ENCODE results near the gene LRRTM4. TPM values are rescaled to one million over a fixed set of nuclear protein-coding genes. Genes with fewer than 3 reads are reported as not detected.

Gene LRRTM4
- total RNA-seq, 1 experiment from 2014 or later: 0.23 TPM

DNA sequence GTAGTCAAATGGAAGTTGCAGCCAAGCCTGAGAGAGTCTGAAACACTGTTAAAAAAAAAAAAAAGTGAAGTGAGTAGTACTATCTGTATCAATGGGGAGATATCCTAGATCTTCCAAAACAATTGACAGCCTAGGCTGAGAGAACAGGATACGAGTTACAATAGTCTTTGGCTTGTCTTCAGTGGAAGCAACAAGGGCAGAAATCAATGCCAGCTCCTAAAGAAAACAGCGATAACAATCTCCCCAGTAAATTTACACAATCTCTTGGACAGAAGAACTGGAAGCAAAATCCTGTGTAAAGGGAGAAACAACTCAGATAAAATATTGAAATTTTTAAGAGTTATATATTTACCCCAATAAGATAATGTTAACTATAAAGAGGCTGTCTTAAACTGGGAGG is 508.7 kb downstream of the LRRTM4 start:
- H3K4me1 ChIP-seq (ENCODE audit: control insufficient read depth, insufficient read depth, low read length): no peaks in the 10 kb centered on the region
- no peak for ATAC-seq
- no peaks in the 10 kb centered on the region for H3K36me3 ChIP-seq (ENCODE audit: control insufficient read depth, insufficient read depth, low read length)
- TF ChIP-seq REST (IDR thresholded peaks at IDR 0.05; ENCODE audit: insufficient read depth in 1 of 2, low read depth in 2 of 2, low read length in 1 of 2): no peak
- TF ChIP-seq, protein P1, sequence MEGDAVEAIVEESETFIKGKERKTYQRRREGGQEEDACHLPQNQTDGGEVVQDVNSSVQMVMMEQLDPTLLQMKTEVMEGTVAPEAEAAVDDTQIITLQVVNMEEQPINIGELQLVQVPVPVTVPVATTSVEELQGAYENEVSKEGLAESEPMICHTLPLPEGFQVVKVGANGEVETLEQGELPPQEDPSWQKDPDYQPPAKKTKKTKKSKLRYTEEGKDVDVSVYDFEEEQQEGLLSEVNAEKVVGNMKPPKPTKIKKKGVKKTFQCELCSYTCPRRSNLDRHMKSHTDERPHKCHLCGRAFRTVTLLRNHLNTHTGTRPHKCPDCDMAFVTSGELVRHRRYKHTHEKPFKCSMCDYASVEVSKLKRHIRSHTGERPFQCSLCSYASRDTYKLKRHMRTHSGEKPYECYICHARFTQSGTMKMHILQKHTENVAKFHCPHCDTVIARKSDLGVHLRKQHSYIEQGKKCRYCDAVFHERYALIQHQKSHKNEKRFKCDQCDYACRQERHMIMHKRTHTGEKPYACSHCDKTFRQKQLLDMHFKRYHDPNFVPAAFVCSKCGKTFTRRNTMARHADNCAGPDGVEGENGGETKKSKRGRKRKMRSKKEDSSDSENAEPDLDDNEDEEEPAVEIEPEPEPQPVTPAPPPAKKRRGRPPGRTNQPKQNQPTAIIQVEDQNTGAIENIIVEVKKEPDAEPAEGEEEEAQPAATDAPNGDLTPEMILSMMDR (IDR thresholded peaks at IDR 0.05): no peak
- TF ChIP-seq SIN3A (IDR thresholded peaks at IDR 0.05; ENCODE audit: borderline replicate concordance, insufficient read depth, low read depth, low read length): no peak
- no peak for TF ChIP-seq POLR2AphosphoS5 (IDR thresholded peaks at IDR 0.05; ENCODE audit: low read depth, low read length)
- TF ChIP-seq TCF7L2 (IDR thresholded peaks at IDR 0.05; ENCODE audit: low read depth, low read length): no peak
- DNase-seq (ENCODE audit: low read depth, low spot score): no peak
- ChIA-PET POLR2A (no interaction called here), CTCF (no interaction called here)
- H3K4me3 ChIP-seq (ENCODE audit: low read depth in 2 of 2, low read length in 2 of 2): no peak overlapping the region
- intact Hi-C loops (cut with micrococcal nuclease; ENCODE audit: unreplicated experiment): no loop called here
- no peaks in the 10 kb centered on the region for H3K9me3 ChIP-seq (ENCODE audit: control insufficient read depth, insufficient read depth, low read depth, low read length)
- in situ Hi-C loops (cut with HindIII; ENCODE audit: low pct_unique_long_range_greater_than_20kb, low sequenced_read_pairs): no loop called here
- H3K27me3 ChIP-seq (ENCODE audit: control insufficient read depth, insufficient read depth, low read length): no peaks in the 10 kb centered on the region
- H3K27ac ChIP-seq (ENCODE audit: low read length): no peak overlapping the region
- no TSS peak for BruUV-seq (replicated peaks)

- ATAC-seq: no peak
- DNase-seq (ENCODE audit: low read depth, low spot score): no peak
Measured at GRCh38 chr2:77009307-77009706, 512.9 kb downstream of the LRRTM4 start.

More at GRCh38 chr2:77009307-77009706, 512.9 kb downstream of the LRRTM4 start:
- H3K36me3 ChIP-seq (ENCODE audit: control insufficient read depth, insufficient read depth, low read length): no peaks in the 10 kb centered on the region
- no peaks in the 10 kb centered on the region for H3K9me3 ChIP-seq (ENCODE audit: control insufficient read depth, insufficient read depth, low read depth, low read length)
- TF ChIP-seq SIN3A (IDR thresholded peaks at IDR 0.05; ENCODE audit: borderline replicate concordance, insufficient read depth, low read depth, low read length) (no peak), TCF7L2 (IDR thresholded peaks at IDR 0.05; ENCODE audit: low read depth, low read length) (no peak), REST (IDR thresholded peaks at IDR 0.05; ENCODE audit: insufficient read depth in 1 of 2, low read depth in 2 of 2, low read length in 1 of 2) (no peak), POLR2AphosphoS5 (IDR thresholded peaks at IDR 0.05; ENCODE audit: low read depth, low read length) (no peak)
- TF ChIP-seq, protein P1 (IDR thresholded peaks at IDR 0.05): no peak
- no peaks in the 10 kb centered on the region for H3K27me3 ChIP-seq (ENCODE audit: control insufficient read depth, insufficient read depth, low read length)
- H3K27ac ChIP-seq (ENCODE audit: low read length): no peak overlapping the region
- no peak overlapping the region for H3K4me3 ChIP-seq (ENCODE audit: low read depth in 2 of 2, low read length in 2 of 2)
- BruUV-seq (replicated peaks): no TSS peak
- ChIA-PET CTCF (no interaction called here), POLR2A (no interaction called here)
- intact Hi-C loops (cut with micrococcal nuclease; ENCODE audit: unreplicated experiment): no loop called here
- in situ Hi-C loops (cut with HindIII; ENCODE audit: low pct_unique_long_range_greater_than_20kb, low sequenced_read_pairs): no loop called here
- no peaks in the 10 kb centered on the region for H3K4me1 ChIP-seq (ENCODE audit: control insufficient read depth, insufficient read depth, low read length)
